ENCODE data around the gene SGO2. TPM values are rescaled to one million over a fixed set of nuclear protein-coding genes. Genes with fewer than 3 reads are reported as not detected.

Gene SGO2
- total RNA-seq, 1 experiment from 2014 or later, result 25.4 TPM

GRCh38 chr2:200596774-200597570 is 71.0 kb downstream of the SGO2 start:
- Histone ChIP-seq H3K9ac (ENCODE audit: low read length) (no peak overlapping the region), H3K4me1 (ENCODE audit: control insufficient read depth in 1 of 2, insufficient read depth in 2 of 2, low read length in 2 of 2) (no peaks in the 10 kb centered on the region; a peak in 1 of 4 replicates), H3K27me3 (ENCODE audit: insufficient read depth, low read length) (peaks cover 5% of the 10 kb centered on the region), H3K79me2 (ENCODE audit: insufficient read depth, low read length) (no peaks in the 10 kb centered on the region), H3K4me2 (ENCODE audit: low read length) (no peak overlapping the region), H3K36me3 (ENCODE audit: control insufficient read depth in 1 of 2, insufficient read depth in 2 of 2, low read length in 2 of 2) (no peaks in the 10 kb centered on the region), H3K9me2 (ENCODE audit: insufficient read depth) (no peaks in the 10 kb centered on the region), H2AFZ (ENCODE audit: low read depth, low read length, poor library complexity, severe bottlenecking) (no peak overlapping the region), H3K27ac (ENCODE audit: low read depth, low read length) (no peak overlapping the region), H4K20me1 (ENCODE audit: insufficient read depth) (no peaks in the 10 kb centered on the region), H3K9me3 (ENCODE audit: control insufficient read depth in 1 of 2, insufficient read depth in 1 of 2, low read depth in 1 of 2, low read length in 2 of 2) (no peaks in the 10 kb centered on the region), H3K4me3 (replicated peaks in 1 of 2; ENCODE audit: low read depth in 1 of 2, low read length in 2 of 2) (no peak overlapping the region)
- ATAC-seq, result no peak
- CTCF ChIA-PET, result no interaction called here
- BruUV-seq (replicated peaks), result no TSS peak
- no peak for DNase-seq (ENCODE audit: low read depth, low spot score)
- POLR2A ChIA-PET, result no interaction called here
- RAD21 ChIA-PET (ENCODE audit: low non-redundant PET in 1 of 2, low total read pairs in 2 of 2, uncharacterized antibody in 2 of 2, unreplicated experiment in 2 of 2), result no interaction called here
- intact Hi-C loops (cut with micrococcal nuclease), result no loop called here
- no peak for TF ChIP-seq EZH2phosphoT487 (IDR thresholded peaks at IDR 0.05; ENCODE audit: borderline replicate concordance)
- no peak for TF ChIP-seq POLR2AphosphoS5 (IDR thresholded peaks at IDR 0.05; ENCODE audit: low read depth, low read length)
- no peak for TF ChIP-seq FOSL1 (IDR thresholded peaks at IDR 0.05; ENCODE audit: low read depth)
- TF ChIP-seq MAX (IDR thresholded peaks at IDR 0.05), result no peak
- TF ChIP-seq SRF (IDR thresholded peaks at IDR 0.05; ENCODE audit: low read depth), result no peak
- no peak for TF ChIP-seq SP1 (IDR thresholded peaks at IDR 0.05; ENCODE audit: low read depth)
- no peak for TF ChIP-seq JUND (IDR thresholded peaks at IDR 0.05)

- Histone ChIP-seq H3K9me3 (ENCODE audit: control insufficient read depth in 1 of 2, insufficient read depth in 1 of 2, low read depth in 1 of 2, low read length in 2 of 2) (no peaks in the 10 kb centered on the region), H2AFZ (ENCODE audit: low read depth, low read length, poor library complexity, severe bottlenecking) (no peak overlapping the region), H3K4me1 (ENCODE audit: control insufficient read depth in 1 of 2, insufficient read depth in 2 of 2, low read length in 2 of 2) (peaks cover 0 to 7% of the 10 kb centered on the region in 2 experiments; a peak in 2 of 4 replicates), H3K36me3 (ENCODE audit: control insufficient read depth in 1 of 2, insufficient read depth in 2 of 2, low read length in 2 of 2) (no peaks in the 10 kb centered on the region), H3K79me2 (ENCODE audit: insufficient read depth, low read length) (no peaks in the 10 kb centered on the region), H3K9ac (ENCODE audit: low read length) (no peak overlapping the region), H3K27ac (ENCODE audit: low read depth, low read length) (no peak overlapping the region), H4K20me1 (ENCODE audit: insufficient read depth) (no peaks in the 10 kb centered on the region), H3K4me2 (ENCODE audit: low read length) (no peak overlapping the region), H3K4me3 (replicated peaks in 1 of 2; ENCODE audit: low read depth in 1 of 2, low read length in 2 of 2) (no peak overlapping the region), H3K9me2 (ENCODE audit: insufficient read depth) (no peaks in the 10 kb centered on the region), H3K27me3 (ENCODE audit: insufficient read depth, low read length) (no peaks in the 10 kb centered on the region)
- TF ChIP-seq EZH2 (IDR thresholded peaks at IDR 0.05) (no peak), EGR1 (IDR thresholded peaks at IDR 0.05; ENCODE audit: low read depth) (no peak), YY1 (IDR thresholded peaks at IDR 0.05; ENCODE audit: extremely low read depth, insufficient replicate concordance, low read depth, low read length) (no peak), ELF1 (IDR thresholded peaks at IDR 0.05; ENCODE audit: borderline replicate concordance, low read depth) (no peak), POLR2AphosphoS5 (IDR thresholded peaks at IDR 0.05; ENCODE audit: low read depth, low read length) (no peak), POLR2A (IDR thresholded peaks at IDR 0.05; ENCODE audit: borderline replicate concordance, extremely low read depth, insufficient read depth, insufficient read length) (no peak)
- CTCF ChIA-PET, result no interaction called here
- RAD21 ChIA-PET (ENCODE audit: low non-redundant PET in 1 of 2, low total read pairs in 2 of 2, uncharacterized antibody in 2 of 2, unreplicated experiment in 2 of 2), result no interaction called here
- ATAC-seq, result no peak
- BruUV-seq (replicated peaks), result no TSS peak
- DNase-seq (ENCODE audit: low read depth, low spot score), result no peak
- intact Hi-C loops (cut with micrococcal nuclease), result no loop called here
- POLR2A ChIA-PET, result no interaction called here
Measured at GRCh38 chr2:200599206-200599605, 73.2 kb downstream of the SGO2 start.
